Measurements from ENCODE around the gene PTPRT. TPM values are rescaled to one million over a fixed set of nuclear protein-coding genes. Genes with fewer than 3 reads are reported as not detected.
"Not testable (repeated sequence)": the region's sequence is repeated elsewhere in the genome, so short reads cannot be mapped to it uniquely, and the experiment has no call there.

The PTPRT gene
- total RNA-seq, 1 donor, result not detected

GRCh38 chr20:42907730-42908129, 282.0 kb downstream of the PTPRT start:
- no peak for DNase-seq (ENCODE audit: low read depth)
- no peak overlapping the region for H3K4me3 ChIP-seq (ENCODE audit: low read depth, low read length)
- no peak for TF ChIP-seq CTCF (IDR thresholded peaks at IDR 0.05; ENCODE audit: insufficient read depth, low read depth, low read length)

GRCh38 chr20:42906120-42906519, 283.6 kb downstream of the PTPRT start:
- DNase-seq (ENCODE audit: low read depth), result no peak
- H3K4me3 ChIP-seq (ENCODE audit: low read depth, low read length), result no peak overlapping the region
- no peak for TF ChIP-seq CTCF (IDR thresholded peaks at IDR 0.05; ENCODE audit: insufficient read depth, low read depth, low read length)

GRCh38 chr20:42902509-42902908, 287.2 kb downstream of the PTPRT start:
- DNase-seq (ENCODE audit: low read depth), result no peak

GRCh38 chr20:42901689-42902440, 287.8 kb downstream of the PTPRT start:
- no peak for DNase-seq (ENCODE audit: low read depth)
- no peak overlapping the region for H3K4me3 ChIP-seq (ENCODE audit: low read depth, low read length)
- no peak for TF ChIP-seq CTCF (IDR thresholded peaks at IDR 0.05; ENCODE audit: insufficient read depth, low read depth, low read length)

More at GRCh38 chr20:42902509-42902908, 287.2 kb downstream of the PTPRT start:
- no peak overlapping the region for H3K4me3 ChIP-seq (ENCODE audit: low read depth, low read length)
- no peak for TF ChIP-seq CTCF (IDR thresholded peaks at IDR 0.05; ENCODE audit: insufficient read depth, low read depth, low read length)

- H3K4me3 ChIP-seq (ENCODE audit: low read depth, low read length); DNase-seq (ENCODE audit: low read depth): not testable (repeated sequence)
Measured at GRCh38 chr20:42900764-42901163, 288.9 kb downstream of the PTPRT start.

- no peak for DNase-seq (ENCODE audit: low read depth)
- TF ChIP-seq CTCF (IDR thresholded peaks at IDR 0.05; ENCODE audit: insufficient read depth, low read depth, low read length), result no peak
Measured at GRCh38 chr20:42895020-42895419, 294.7 kb downstream of the PTPRT start.

GRCh38 chr20:42894483-42894882, 295.2 kb downstream of the PTPRT start:
- no peak for DNase-seq (ENCODE audit: low read depth)
- no peak overlapping the region for H3K4me3 ChIP-seq (ENCODE audit: low read depth, low read length)
- TF ChIP-seq CTCF (IDR thresholded peaks at IDR 0.05; ENCODE audit: insufficient read depth, low read depth, low read length), result no peak

More at GRCh38 chr20:42895020-42895419, 294.7 kb downstream of the PTPRT start:
- no peak overlapping the region for H3K4me3 ChIP-seq (ENCODE audit: low read depth, low read length)
